Fibroblast of skin of back (primary cell): ENCODE data around the gene REL.

ENCODE experiments used
- DNase-seq: peaks from one replicate; pipeline ENCODE4 v3.0.0-alpha.2; 2013

The REL gene

DNA sequence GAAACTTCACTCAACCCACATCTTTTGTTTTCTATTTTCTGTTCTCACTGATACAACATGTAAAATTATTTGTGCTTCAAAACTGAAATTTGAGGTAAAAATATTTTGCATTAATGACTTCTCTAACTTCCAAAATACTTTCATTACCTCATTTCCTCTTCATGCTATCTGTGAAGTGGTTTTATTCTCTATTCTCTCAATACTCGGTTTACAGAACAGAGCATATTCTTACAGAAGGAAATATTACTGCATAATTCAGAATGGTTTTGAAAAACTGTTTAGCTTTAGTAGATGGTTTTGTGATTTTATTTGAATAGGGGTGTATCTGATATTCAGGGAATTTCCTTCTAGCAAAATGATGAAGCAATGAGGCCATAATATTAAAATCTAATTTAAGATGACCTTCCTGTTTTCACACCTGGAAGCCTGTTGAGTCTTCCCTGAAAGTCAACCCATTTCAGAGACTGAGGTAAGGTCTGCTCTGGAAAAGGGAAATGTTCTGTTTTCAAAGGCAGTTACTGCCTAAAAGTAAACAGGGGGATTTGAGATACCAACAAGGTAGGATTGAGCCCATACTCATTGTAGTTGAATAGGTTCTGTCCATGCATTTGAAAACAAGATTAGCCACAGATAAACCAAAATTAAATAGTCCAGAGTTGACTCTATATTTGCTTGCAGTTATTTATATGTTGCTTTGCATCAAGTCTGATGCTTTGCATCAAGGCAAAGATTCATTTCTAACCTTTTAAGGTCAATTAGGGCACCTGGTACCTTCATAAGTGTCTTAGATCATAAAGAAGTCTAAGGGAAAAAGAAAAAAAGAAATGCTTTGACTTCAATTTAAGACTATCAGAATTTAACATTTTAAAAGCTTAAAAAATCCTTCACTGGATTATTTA lies 85.4 kb downstream of the REL start:
- DNase-seq = no peak

DNA sequence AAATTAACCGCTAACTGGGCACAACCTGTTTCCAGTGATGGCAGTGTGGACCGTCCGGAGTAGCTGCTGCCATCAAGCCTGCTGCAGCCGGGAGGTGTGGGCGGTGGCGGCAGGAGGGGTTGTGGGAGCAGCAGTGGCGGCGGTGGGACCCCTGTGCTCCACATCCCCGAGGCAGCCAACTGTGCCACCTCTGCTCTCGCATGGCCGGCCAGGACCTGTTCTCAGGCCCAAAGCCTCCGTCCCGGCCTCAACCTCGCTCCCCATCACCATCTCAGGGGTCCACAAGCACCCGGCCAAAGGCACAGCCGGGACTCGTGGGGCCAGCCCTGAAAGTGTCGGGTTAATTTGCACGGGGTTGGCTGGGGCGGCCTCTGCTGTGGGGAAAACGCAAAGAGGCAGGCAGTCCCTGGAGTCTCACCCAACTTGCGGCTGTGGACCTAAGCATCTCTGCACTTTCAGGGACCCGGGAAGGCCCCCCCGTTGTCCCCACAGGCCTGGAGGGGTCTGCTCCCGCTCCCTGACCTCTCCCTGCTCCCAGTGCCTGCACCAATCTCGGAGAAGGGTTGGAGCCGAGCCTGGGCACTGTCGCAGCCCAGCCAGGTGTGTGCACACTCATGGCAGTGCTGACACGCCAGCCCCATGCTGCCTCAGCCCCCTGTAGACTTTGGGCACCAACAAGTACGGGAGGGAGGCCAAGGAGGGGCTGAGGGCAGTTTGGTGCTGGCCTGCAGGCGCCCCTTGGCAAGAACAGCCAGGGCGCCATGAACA lies 91.7 kb downstream of the REL start:
- DNase-seq = no peak

DNA sequence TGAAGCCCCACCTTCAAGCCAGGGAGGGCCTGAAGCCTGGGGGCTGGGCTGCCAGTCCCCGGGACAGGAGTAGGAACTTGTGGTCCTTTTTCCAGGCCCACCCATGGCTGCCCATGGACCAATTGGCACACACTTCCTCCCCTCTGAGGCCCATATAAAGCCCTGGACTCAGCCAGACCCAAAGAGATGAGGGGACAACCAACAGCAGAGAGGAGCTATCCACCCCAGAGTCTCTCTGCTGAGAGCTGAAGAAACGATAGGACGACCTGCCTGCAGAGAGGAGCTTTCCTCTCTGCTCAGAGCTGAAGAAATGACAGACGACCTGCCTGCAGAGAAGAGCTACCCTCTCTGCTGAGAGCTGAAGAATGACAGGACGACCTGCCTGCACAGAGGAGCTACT lies 92.3 kb downstream of the REL start:
- DNase-seq = no peak

DNA sequence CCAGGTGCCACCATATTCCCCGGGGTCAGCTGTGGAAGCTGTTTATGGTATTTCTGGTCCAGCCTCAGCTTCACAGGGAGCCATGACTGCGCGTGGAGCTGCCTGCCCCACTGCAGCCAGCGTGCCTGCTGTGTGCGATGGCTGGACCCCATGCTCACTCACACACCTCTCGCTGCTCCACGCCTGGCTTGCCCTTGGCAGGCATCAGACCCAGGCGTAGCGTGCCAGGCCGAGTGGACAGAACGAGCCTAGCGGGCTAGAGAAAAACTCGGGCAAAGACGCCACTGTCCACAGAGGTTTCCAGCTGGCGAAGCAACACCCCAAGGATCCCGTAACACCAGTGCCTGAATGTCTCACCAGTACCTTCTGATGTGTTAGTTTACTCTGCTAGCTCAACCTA lies 93.3 kb downstream of the REL start:
- no peak for DNase-seq
